ENCODE data around the gene DDX43.
A peak's percentile ranks its signal among the peaks of the same experiment; 100 is the strongest.
"Not testable (repeated sequence)": the region's sequence is repeated elsewhere in the genome, so short reads cannot be mapped to it uniquely, and the experiment has no call there.

DDX43 gene

DNA sequence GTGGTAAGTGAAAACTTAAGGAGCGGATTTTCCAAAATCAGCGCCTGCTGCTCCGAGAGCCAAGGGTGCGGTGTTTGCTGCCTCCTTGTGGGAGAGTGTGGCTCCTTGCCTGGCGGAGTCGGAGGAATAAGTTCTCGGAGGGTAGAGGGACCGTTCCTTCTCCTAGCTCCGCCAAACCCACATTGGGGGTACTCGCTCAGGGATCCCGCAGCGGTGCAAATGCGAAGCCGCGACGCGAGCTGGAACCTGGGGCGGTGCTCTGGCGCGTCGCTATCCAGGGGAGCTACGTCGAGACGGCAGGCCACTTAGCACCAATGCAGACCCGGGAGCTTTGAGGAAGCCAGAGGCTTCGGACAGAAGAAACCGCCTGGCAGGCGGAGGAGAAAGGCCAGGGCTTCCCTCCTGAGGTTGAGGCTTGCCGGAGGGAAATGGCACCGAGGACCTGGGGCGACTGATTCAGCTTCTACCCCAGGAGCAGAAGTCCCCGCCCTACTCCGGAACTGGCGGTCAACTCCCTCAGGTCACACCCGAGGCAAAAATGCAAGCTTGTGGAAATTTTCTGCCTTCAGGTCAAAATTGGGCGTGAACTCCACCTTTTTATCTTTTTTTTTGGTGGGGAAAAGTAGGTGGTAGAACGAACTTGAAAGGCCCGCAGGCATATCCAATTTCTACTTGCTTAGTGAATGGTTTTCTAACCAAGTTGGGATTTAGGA is 5.7 kb upstream of the DDX43 start:
- DNase-seq (ENCODE audit: low spot score): peak; percentile 67

DNA sequence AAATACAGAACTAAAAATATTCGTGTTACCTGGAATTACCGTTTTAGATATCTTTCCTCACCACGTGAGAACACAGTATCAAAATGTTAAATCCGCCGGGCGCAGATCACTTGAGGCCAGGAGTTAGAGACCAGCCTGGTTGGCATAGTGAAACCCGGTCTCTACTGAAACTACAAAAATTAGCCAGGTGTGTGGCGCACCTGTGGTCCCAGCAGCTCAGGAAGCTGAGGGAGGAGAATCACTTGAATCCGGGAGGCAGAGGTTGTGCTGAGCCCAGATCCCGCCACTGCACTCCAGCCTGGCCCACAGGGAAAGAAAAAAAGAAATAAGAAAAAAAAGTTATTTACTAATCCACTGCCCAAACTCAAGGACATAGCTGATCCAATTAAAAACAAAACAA is 4.8 kb upstream of the DDX43 start:
- DNase-seq (ENCODE audit: low spot score): no peak

DNA sequence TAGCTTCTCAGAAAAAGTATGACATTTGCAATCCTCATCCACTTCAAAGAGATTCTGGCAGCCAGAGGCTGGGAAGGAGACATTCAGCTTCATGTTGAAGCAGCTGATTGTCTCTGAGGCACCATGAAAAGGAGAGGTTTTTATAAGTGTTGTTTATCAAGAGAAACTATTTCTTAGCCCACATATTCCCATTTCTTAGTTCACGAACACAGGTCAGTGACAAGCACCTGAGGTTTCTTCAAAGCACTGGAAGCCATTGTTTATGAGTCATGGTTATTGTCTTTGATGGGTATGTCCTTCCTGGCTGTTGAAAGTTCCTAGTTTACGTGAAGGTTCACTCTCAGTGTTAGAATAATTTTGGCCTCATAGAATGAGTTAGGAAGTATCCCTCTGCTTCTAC is 3.0 kb upstream of the DDX43 start:
- peak; percentile 58 for DNase-seq (ENCODE audit: low spot score)

DNA sequence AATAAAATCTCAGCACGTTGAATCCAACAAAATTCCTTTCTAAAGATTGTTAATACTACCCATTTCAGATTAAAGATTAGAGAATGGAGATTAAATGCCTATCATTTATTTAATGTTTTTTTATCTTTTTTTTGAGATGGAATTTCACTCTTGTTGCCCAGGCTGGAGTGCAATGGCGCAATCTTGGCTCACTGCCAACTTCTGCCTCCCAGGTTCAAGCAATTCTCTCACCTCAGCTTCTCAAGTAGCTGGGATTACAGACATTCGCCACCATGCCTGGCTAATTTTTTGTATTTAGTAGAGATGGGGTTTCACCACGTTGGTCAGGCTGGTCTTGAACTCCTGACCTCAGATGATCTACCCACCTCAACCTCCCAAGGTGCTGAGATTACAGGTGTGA is 2.4 kb upstream of the DDX43 start:
- DNase-seq (ENCODE audit: low spot score): not testable (repeated sequence)

DNA sequence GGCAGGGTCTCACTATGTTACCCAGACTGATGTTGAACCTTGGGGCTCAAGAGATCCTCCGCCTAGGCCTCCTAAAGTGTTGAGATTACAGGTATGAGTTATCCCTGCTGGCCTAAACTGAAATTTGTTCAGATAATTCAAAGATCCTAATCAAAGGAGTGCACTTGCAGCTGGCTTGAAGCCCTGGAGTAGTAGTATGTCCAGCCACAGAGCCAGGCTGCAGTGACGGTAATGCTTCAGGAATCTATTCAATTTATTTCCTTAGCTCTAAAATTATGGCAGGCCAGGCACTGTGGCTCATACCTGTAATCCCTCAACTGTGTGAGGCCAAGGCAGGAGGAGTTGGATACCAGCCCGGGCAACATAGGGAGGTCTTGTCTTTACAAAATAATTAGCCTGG is 1.4 kb upstream of the DDX43 start:
- DNase-seq (ENCODE audit: low spot score): no peak

DNA sequence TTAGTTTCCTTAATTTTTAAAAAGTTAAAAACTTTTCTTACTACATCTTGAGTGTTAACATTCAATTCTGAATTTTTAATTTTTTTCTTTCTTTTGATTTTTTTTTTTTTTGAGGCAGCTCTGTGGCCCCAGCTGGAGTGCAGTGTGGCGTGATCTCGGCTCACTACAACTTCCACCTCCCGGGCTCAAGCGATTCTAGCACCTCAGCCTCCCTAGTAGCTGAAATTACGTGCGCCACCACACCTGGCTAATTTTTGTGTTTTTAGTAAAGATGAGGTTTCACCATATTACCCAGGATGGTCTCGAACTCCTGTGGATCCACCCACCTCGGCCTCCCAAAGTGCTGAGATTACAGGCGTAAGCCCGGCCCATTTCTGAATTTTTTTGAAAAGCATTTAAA is 1.2 kb downstream of the DDX43 start:
- DNase-seq (ENCODE audit: low spot score): no peak

DNA sequence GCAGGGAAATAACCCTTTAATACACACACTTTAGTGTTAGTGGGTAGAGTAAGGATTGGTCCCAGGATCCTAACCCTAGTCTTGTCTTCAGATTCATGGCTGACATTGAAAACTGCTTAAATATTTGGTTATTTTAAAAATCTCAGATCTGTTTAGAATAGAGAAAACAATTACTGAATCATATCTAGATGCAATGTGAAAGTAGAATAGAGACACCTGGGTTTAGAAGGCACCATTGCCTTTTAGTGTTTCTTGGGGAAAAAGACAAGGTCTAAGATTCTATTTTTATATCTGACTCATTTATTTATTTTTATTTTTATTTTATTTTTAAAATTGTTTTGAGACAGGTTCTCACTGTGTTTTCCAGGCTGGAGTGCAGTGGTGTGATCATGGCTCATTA is 6.0 kb downstream of the DDX43 start:
- no peak for DNase-seq (ENCODE audit: low spot score)

DNA sequence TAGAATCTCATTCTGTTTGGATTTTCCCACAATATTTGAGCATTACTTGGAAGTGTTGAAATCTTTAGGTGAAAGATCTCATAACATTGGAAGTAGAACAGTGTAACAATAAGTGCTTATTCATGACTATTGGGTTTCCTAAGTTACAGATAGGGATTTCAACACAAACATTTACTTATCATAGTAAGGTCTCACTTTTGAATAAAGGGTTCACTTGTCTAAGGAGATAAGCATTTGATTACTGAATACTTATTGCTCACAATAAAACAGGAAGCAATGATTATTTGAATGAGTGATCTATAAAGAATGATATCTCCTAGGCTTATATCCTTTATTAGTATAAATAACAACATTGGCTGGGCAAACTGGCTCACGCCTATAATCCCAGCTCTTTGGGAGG is 14.8 kb downstream of the DDX43 start:
- no peak for DNase-seq (ENCODE audit: low spot score)

DNA sequence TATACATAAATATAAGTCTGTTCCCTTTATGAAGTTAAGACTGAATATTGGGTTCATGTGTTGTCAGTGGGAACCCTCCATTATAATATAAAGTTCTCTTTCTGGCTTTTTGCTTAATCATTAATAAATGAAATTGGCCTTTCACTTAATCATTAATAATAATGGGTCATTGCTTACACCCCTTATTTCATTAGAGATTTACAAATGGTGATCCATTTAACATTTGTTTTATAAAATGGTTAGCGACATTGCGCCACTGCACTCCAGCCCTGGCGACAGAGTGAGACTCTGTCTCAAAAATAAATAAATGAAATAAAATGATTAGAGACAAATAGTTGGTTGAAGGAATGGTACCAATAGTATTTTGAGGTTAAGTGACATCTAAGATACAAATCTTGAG is 18.5 kb downstream of the DDX43 start:
- DNase-seq (ENCODE audit: low spot score): no peak

DNA sequence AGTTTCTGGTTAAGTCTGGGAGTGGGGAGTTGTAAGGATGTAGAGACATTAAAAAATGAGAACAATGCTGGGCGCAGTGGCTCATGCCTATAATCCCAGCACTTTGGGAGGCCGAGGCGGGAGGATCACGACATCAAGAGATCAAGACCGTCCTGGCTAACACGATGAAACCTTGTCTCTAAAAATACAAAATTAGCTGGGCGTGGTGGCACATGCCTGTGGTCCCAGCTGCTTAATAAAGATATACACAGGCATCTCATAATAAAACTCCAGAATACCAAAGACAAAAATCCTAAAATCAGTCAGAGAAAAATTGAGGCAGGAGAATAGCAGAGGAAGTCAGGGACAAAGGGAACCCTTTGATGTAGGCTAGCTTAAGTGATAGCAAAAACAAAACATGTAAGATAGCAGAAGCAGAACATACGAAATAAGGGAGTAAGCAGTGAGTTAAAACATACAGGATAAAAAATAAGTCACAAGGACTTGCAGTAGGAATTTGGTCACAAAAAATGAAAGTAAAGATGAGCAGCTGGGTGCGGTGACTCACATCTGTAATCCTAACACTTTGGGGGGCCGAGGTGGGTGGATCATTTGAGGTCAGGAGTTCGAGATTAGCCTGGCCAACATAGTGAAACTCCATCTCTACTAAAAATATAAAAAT is 23.6 kb downstream of the DDX43 start:
- no peak for DNase-seq (ENCODE audit: low spot score)

DNA sequence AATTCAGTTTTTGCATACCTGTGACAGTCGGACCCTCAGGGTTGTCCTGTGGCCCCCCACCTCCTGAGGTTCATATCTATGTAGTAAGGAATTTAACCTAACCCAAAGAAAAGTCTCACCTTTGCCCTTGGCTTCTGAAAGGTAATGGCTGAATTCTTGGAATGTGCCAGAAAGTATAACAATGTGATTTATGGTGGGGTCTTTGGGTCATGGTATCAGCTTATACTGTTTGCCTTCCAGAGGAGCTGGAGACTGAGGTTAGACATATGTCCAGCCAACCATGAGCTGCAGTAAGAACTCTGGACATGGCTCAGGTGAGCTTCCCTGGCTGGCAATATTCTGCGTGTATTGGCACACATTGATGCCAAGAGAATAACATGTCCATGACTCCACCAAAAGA is 26.9 kb downstream of the DDX43 start:
- DNase-seq (ENCODE audit: low spot score): no peak

DNA sequence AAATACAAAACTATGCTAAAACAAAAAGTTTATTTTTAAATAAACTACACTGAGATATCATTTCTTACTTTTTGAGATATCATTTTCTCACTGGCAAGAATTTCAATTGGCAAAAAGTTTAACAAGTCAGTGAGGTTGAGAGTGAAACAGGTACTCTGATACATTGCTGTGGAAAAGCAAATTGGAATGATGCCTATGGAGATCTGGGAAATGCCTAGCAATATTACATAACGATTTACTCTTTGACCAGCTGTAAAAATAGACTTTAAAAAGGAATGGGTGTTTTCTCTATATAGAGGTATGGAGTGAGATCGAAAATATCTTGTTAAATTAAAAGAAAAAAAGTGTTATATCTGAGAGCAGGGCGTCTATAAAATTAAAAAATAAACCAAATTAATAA is 40.6 kb downstream of the DDX43 start:
- DNase-seq (ENCODE audit: low spot score): no peak

DNA sequence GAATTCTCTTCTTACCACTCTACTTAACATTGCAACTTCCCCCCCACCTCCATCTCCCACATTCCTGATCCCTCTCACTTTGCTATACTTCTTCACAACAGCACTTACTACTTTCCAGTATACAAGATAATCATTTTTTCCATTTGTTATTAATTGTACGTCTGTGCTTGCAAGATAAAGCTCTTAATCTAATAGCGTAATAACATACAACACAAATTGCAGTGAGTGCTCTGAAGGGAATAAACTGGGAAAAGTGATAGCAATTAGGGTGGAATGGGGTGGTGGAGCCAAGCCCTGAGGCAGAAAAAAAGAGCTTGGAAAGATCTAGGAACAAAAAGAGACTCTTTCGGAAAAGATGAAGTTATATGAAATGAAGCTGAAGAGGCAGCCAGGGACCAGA is 48.9 kb downstream of the DDX43 start:
- no peak for DNase-seq (ENCODE audit: low spot score)

DNA sequence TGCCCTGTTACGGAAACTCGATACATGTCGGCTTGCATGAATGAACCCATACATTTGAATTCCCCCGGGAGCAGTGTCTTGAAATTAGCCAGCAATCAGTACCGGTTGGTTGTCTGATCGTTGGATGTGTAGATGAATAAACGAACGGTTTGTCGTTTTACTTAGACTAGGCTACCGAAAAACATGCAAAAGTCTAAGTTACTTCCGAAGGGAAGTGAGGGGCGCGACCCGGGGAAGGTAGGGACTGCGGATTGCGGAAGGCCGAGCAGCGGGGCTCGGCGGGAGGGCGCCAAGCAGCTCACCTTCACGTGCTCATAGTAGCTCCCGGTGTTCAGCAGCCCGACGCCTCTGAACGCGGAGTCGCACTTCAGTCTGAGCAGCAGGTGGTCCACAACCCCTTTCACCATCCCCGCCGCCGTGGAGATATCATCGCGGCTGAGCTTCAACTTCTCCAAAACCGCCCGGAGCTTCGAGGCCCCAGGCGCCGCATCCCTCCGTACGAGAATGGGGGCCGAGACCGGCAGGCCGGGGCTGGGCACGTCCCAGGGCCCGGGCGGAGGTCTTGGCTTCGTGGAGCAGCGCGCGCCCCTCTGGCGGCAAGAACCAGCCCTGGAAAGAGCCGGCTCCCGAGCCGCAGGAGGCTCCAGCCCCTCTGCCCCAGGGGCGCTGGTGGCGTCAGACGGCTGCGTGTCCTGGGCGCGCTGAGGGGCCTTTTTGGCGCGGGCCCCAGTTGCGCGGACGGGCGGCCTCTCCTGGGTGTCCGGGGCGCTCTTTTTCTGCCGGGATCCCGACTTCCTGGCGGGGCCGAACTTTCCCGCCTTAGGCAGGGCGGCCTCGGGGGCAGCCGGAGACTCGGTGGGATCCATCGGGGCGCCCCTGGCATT is 56.8 kb downstream of the DDX43 start:
- peak; percentile 34 for DNase-seq (ENCODE audit: low spot score)

DNA sequence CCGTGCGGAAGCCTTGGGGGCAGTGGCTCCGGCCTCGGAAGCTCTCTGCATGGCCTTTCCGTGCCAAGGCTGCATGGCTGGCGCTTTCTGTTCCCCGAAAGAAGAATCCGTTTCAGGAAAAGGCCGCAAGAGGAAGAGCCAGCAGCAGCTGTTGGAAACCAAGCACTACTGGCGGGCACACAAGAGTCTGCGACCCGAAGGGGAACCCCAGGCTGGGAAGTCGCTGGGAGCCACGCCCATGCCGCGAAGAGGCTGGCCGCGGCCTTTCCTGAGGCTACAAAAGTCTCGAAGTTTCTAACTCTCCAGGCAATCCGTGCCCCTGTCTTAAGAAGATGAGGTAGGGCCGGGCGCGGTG is 57.5 kb downstream of the DDX43 start, which contains the start of gene CGAS:
Gene CGAS, minus strand, starts transcription at position 191 of the 355 bp plus-strand sequence. Its CDS starts 116 bp downstream, at position 75.
- DNase-seq (ENCODE audit: low spot score): peak; percentile 83

DNA sequence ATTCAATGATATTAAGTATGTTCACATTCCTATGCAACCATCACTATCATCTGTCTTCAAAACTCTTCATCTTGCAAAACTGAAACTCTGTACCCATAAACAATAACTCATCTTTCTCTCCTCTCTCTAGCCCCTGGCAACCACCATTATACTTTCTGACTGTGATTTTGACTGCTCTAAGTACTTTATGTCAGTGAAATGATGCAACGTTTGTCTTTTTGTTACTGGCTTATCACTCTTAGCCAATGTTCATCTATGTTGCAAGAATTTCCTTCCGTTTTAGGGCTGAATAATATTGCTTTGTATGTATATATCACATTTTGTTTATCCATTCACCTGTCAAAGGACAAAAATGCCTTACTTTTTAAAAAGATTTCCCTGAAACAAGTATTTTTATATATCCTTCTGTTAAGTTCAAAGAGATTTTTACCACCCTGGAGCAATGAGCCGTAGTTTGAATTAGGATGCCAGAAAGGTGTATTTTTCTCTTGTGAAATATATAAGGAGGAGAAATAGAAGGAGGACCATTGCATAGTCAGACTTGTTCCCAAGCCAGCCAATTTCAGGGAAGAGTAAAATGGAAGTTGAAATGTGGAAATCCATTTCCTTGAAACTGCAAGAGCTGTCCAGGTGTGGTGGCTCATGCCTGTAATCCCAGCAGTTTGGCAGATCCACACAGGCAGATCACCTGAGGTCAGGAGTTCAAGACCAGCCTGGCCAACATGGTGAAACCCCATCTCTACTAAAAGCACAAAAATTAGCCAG is 61.4 kb downstream of the DDX43 start:
- DNase-seq (ENCODE audit: low spot score): no peak

DNA sequence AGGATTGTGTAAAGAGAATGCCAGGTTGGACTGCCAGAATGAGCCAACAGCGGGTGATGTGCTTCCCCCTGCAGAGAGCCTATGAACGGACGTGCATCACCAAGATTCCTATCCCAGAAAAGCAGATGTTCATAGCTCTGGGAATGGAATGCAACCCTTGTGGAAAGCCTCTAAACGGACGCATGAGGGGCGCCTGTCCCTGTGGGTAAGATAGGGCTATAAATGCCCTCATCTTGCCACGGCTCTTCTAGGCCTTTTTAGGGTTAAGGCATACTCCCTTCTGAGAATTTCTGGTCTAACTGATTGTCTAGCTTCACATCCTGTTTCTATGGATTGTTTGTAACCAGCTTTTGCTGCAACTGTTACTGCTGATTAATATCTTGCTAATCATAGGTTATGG is 64.8 kb downstream of the DDX43 start:
- DNase-seq (ENCODE audit: low spot score): peak; percentile 22

DNA sequence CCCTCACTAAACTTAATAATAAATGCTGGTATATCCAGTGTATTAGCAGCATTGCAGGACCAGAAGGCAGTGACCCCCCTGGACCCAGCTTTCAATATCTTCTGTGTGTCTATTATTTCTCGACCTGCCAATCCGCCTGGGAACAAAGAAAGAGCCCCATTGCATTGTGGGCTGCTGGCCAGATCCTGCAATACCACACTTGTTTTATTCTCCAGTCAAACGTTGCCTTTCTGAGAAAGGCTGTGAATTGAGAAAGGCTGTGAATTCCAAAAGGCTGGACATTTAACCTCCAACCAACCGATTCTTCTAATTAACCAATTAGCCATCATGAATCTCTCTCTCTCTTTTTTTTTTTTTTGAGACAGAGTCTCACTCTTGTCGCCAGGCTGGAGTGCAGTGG is 65.4 kb downstream of the DDX43 start:
- DNase-seq (ENCODE audit: low spot score): no peak

DNA sequence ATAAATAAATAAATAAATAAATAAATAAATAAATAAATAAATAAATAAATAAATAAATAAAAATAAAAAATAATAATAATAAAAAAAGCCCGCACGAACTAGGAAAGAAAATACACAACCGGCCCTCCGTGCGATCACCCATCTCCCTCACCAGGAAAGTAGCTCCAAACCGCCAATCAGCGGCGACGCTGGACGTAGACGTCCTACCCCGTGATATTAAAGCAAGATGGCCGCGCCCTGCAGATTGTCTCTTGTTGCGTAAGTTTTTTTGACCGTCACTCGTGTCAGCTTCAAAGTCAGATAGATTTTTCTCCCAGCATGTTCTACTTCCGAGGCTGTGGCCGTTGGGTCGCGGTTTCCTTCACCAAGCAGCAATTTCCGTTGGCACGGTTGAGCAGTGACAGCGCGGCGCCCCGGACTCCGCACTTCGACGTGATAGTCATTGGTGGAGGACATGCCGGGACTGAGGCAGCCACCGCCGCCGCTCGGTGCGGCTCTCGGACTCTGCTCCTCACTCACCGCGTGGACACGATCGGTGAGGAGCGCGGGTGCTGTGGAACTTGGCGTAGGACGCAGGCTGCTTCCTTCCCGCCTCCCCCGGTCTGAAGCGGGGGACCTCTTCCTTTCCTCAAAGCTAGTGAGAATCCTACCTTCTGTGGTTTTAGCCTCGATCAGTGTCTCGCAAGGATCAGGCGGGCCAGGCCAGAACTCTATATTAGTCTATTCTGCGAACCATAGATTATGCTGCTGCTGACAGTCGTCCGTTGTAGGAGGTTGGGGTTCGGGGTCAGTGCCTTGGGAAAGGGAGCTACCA is 67.1 kb downstream of the DDX43 start, which contains the start of gene MTO1:
Gene MTO1, plus strand, starts transcription at position 201 of the 814 bp plus-strand sequence. Its CDS starts 118 bp downstream, at position 319.
- peak; percentile 88 for DNase-seq (ENCODE audit: low spot score)

Measured in CD4-positive, alpha-beta T cell treated with Interleukin-2 at 100 ng/mL for 4 hours (primary cell).